Neural crest cell (in vitro differentiated cells): Measurements from ENCODE around the gene SNAPIN. TPM values are rescaled to one million over a fixed set of nuclear protein-coding genes. Genes with fewer than 3 reads are reported as not detected.
A peak's percentile ranks its signal among the peaks of the same experiment; 100 is the strongest.

Source experiments
- DNase-seq: peaks from one replicate; pipeline ENCODE4 v3.0.0; 2021; ENCODE audit warnings: low read depth, mixed read lengths, low spot score
- H3K27ac Mint-ChIP-seq: one replicate; pipeline ENCODE4 v1.8.0; 2021; ENCODE audit warnings: mild to moderate bottlenecking, mixed read lengths; ENCODE audit not compliant: unreplicated experiment
- H3K27me3 Mint-ChIP-seq: 2 replicates; pipeline ENCODE4 v1.8.0; 2021; ENCODE audit warnings: low read depth, mild to moderate bottlenecking, mixed read lengths
- H3K36me3 Mint-ChIP-seq: 2 replicates; pipeline ENCODE4 v1.8.0; 2021; ENCODE audit warnings: low read depth, mild to moderate bottlenecking, mixed read lengths
- H3K4me1 Mint-ChIP-seq: 2 replicates; pipeline ENCODE4 v1.8.0; 2021; ENCODE audit warnings: mixed read lengths
- H3K4me3 Mint-ChIP-seq: one replicate; pipeline ENCODE4 v1.8.0; 2021; ENCODE audit warnings: mild to moderate bottlenecking, mixed read lengths
- H3K9me3 Mint-ChIP-seq: 2 replicates; pipeline ENCODE4 v1.8.0; 2021; ENCODE audit warnings: mixed read lengths
- CTCF ChIP-seq: fragments of 200-600 bp; sonication (generic); conservative IDR thresholded peaks from 2 replicates; pipeline ENCODE4 v1.5.0; 2021; ENCODE audit warnings: antibody characterized with exemption, mild to moderate bottlenecking
- total RNA-seq: library from RNA; stranded (reverse); gene quantifications from 2 replicates; pipeline ENCODE4 v1.2.1, GENCODE V29; 2021

The SNAPIN gene
- total RNA-seq, 1 donor from 2014 or later, result 55.4 TPM

GRCh38 chr1:153627715-153628626 is 30.5 kb upstream of the SNAPIN start, which contains the start of gene S100A1:
TSS of gene S100A1 (plus strand) at chr1:153628434. CDS start at chr1:153630522, 2,088 bp downstream.
- peaks cover 43% of the 10 kb centered on the region for H3K4me1 Mint-ChIP-seq
- no peak for DNase-seq
- H3K9me3 Mint-ChIP-seq, result no peaks in the 10 kb centered on the region
- no peaks in the 10 kb centered on the region for H3K36me3 Mint-ChIP-seq
- no peak for TF ChIP-seq CTCF
- no peaks in the 10 kb centered on the region for H3K27me3 Mint-ChIP-seq
- H3K4me3 Mint-ChIP-seq, result peak within 1 kb of the TSS; percentile 90
- H3K27ac Mint-ChIP-seq, result peak within 1 kb of the TSS; percentile 96

GRCh38 chr1:153628638-153629342 is 29.7 kb upstream of the SNAPIN start:
- TF ChIP-seq CTCF, result no peak
- no peak for DNase-seq
- H3K9me3 Mint-ChIP-seq, result peaks cover 3% of the 10 kb centered on the region
- peaks cover 44% of the 10 kb centered on the region for H3K4me1 Mint-ChIP-seq
- H3K27me3 Mint-ChIP-seq, result no peaks in the 10 kb centered on the region
- H3K4me3 Mint-ChIP-seq, result no peak overlapping the region
- H3K27ac Mint-ChIP-seq, result no peak overlapping the region
- peaks cover 5% of the 10 kb centered on the region for H3K36me3 Mint-ChIP-seq

GRCh38 chr1:153629343-153629665 is 29.2 kb upstream of the SNAPIN start:
- H3K27ac Mint-ChIP-seq, result no peak overlapping the region
- peak overlapping the region; percentile 67 for H3K4me3 Mint-ChIP-seq

GRCh38 chr1:153629971-153630370 is 28.5 kb upstream of the SNAPIN start:
- Mint-ChIP-seq H3K36me3 (peaks cover 10% of the 10 kb centered on the region), H3K4me3 (peak overlapping the region; percentile 56)

More at GRCh38 chr1:153629343-153629665, 29.2 kb upstream of the SNAPIN start:
- no peak for TF ChIP-seq CTCF
- Mint-ChIP-seq H3K27me3 (no peaks in the 10 kb centered on the region), H3K9me3 (peaks cover 3% of the 10 kb centered on the region), H3K4me1 (peaks cover 44% of the 10 kb centered on the region), H3K36me3 (peaks cover 7% of the 10 kb centered on the region)
- no peak for DNase-seq

More at GRCh38 chr1:153629971-153630370, 28.5 kb upstream of the SNAPIN start:
- TF ChIP-seq CTCF, result no peak
- peaks cover 3% of the 10 kb centered on the region for H3K9me3 Mint-ChIP-seq
- peaks cover 46% of the 10 kb centered on the region for H3K4me1 Mint-ChIP-seq
- H3K27ac Mint-ChIP-seq, result no peak overlapping the region
- no peak for DNase-seq
- no peaks in the 10 kb centered on the region for H3K27me3 Mint-ChIP-seq
